HL-60 (cell line): ENCODE data around the gene NCAPH2.

Experiments
- CTCF ChIP-seq: IDR thresholded peaks from one replicate; pipeline ENCODE4 v1.5.1; 2011; ENCODE audit warnings: low read length, control low read depth, inconsistent platforms; ENCODE audit not compliant: insufficient read depth
- GABPA ChIP-seq: IDR thresholded peaks from 2 replicates; pipeline ENCODE4 v1.6.1; 2012; ENCODE audit warnings: low read depth
- POLR2AphosphoS5 ChIP-seq: IDR thresholded peaks from 2 replicates; pipeline ENCODE4 v1.6.1; 2012; ENCODE audit warnings: low read depth

DNA sequence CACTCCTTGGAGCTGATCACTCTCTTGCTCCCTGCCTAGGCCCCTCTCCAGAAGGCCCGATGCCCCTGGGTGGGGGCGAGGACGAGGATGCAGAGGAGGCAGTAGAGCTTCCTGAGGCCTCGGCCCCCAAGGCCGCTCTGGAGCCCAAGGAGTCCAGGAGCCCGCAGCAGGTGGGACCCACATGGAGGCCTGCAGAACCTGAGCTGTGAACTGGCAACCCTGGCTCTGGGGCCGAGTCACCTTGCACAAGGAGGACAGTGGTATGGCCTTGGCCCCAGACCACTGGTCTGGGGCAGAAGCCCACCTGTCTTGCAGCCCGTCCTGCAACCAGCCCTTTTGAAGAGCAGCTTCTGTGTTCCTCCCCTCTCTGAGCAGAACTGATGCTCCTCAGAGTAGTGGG is 11.1 kb downstream of the NCAPH2 start:
- TF ChIP-seq CTCF (no peak), GABPA (no peak), POLR2AphosphoS5 (no peak)
